Panc1 (cell line): ENCODE data around the gene SFPQ.

Source experiments
- POLR2AphosphoS5 ChIP-seq: IDR thresholded peaks from 2 replicates; pipeline ENCODE4 v1.6.1; 2012; ENCODE audit warnings: mild to moderate bottlenecking, low read depth, low read length, moderate library complexity
- SIN3A ChIP-seq: IDR thresholded peaks from 2 replicates; pipeline ENCODE4 v1.6.1; 2012; ENCODE audit warnings: low read depth, mild to moderate bottlenecking, low read length, moderate library complexity, borderline replicate concordance; ENCODE audit not compliant: insufficient read depth
- TCF7L2 ChIP-seq: IDR thresholded peaks from 2 replicates; pipeline ENCODE4 v1.6.1; 2011; ENCODE audit warnings: mild to moderate bottlenecking, low read depth, low read length, inconsistent platforms
- TF ChIP-seq, protein P1 (sequence below): fragments of 450-650 bp; IDR thresholded peaks from 2 replicates; pipeline ENCODE4 v1.5.1; 2017; ENCODE audit warnings: mild to moderate bottlenecking
- TF ChIP-seq, protein P2 (sequence below), 2 experiments: IDR thresholded peaks; 2 replicates each; pipeline ENCODE4 v1.6.1; 2011 to 2012; ENCODE audit warnings: low read depth in 2 of 2, control low read depth in 1 of 2, low read length in 1 of 2, mild to moderate bottlenecking in 1 of 2, moderate library complexity in 1 of 2; ENCODE audit not compliant: insufficient read depth in 1 of 2

DNA sequence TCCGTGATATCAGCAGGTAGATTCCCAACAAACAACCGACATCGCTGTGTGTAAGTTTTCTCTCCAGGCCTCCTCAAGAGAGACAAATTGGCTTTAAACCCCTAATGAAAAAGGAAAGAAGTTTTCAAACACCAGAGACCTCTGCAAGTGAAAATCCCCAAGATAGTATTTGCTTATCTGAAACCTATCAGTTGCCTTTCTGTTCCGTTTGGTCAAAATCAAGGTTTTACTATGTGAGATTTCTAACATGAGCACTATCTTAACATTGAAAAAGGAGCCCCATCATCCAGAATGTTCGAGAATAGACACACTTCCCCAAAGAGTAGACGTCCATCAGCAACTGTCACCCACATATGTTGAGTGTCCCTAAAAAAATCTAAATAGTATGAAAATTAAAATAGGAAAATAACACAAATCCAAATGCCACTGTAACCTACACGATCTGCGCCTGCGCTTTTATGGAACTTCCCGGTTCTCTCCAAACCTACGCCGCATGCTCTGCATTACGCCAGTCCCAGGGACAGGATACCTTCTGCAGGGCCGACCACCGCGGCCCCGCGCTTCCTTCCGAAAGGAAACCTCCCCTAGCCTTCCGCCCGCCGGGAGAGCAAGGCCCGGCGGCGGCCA, 1.4 kb downstream of the SFPQ start:
- TF ChIP-seq, protein P1, sequence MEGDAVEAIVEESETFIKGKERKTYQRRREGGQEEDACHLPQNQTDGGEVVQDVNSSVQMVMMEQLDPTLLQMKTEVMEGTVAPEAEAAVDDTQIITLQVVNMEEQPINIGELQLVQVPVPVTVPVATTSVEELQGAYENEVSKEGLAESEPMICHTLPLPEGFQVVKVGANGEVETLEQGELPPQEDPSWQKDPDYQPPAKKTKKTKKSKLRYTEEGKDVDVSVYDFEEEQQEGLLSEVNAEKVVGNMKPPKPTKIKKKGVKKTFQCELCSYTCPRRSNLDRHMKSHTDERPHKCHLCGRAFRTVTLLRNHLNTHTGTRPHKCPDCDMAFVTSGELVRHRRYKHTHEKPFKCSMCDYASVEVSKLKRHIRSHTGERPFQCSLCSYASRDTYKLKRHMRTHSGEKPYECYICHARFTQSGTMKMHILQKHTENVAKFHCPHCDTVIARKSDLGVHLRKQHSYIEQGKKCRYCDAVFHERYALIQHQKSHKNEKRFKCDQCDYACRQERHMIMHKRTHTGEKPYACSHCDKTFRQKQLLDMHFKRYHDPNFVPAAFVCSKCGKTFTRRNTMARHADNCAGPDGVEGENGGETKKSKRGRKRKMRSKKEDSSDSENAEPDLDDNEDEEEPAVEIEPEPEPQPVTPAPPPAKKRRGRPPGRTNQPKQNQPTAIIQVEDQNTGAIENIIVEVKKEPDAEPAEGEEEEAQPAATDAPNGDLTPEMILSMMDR, result no peak
- TF ChIP-seq POLR2AphosphoS5, result no peak
- TF ChIP-seq SIN3A, result no peak
- TF ChIP-seq, protein P2, sequence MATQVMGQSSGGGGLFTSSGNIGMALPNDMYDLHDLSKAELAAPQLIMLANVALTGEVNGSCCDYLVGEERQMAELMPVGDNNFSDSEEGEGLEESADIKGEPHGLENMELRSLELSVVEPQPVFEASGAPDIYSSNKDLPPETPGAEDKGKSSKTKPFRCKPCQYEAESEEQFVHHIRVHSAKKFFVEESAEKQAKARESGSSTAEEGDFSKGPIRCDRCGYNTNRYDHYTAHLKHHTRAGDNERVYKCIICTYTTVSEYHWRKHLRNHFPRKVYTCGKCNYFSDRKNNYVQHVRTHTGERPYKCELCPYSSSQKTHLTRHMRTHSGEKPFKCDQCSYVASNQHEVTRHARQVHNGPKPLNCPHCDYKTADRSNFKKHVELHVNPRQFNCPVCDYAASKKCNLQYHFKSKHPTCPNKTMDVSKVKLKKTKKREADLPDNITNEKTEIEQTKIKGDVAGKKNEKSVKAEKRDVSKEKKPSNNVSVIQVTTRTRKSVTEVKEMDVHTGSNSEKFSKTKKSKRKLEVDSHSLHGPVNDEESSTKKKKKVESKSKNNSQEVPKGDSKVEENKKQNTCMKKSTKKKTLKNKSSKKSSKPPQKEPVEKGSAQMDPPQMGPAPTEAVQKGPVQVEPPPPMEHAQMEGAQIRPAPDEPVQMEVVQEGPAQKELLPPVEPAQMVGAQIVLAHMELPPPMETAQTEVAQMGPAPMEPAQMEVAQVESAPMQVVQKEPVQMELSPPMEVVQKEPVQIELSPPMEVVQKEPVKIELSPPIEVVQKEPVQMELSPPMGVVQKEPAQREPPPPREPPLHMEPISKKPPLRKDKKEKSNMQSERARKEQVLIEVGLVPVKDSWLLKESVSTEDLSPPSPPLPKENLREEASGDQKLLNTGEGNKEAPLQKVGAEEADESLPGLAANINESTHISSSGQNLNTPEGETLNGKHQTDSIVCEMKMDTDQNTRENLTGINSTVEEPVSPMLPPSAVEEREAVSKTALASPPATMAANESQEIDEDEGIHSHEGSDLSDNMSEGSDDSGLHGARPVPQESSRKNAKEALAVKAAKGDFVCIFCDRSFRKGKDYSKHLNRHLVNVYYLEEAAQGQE (IDR thresholded peaks at IDR 0.05; ENCODE audit: insufficient read depth in 1 of 2, low read depth in 2 of 2, low read length in 1 of 2), result no peak
- TF ChIP-seq TCF7L2, result no peak
